NT2/D1 (cell line): ENCODE results near the gene IRF8.

Experiments used
- SUZ12 ChIP-seq: IDR thresholded peaks from 2 replicates; pipeline ENCODE4 v1.6.1; 2011; ENCODE audit not compliant: insufficient read length, insufficient read depth; ENCODE audit errors: extremely low read depth
- ZNF274 ChIP-seq: IDR thresholded peaks from 2 replicates; pipeline ENCODE4 v1.6.1; 2011; ENCODE audit warnings: mild to moderate bottlenecking, low read depth, low read length

DNA sequence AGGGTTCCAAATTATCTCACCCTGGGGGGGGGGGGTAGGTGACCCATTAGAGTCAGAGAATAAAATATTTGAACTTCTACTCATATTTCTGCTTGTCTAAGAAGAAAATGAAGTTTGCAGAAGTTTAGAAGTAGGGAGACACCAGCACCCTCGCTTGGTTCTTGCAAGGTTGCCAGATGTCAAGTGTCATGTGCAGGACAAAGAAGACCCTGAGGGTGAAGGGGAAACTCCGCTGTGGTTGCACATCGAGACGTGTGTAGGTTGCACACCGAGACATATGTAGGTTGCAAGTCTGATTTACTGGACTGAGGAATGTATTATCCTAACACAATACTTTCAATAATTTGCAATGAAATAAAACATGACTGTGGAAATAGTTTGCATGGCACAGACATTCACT, 42.4 kb upstream of the IRF8 start:
- no peak for TF ChIP-seq ZNF274
- no peak for TF ChIP-seq SUZ12
